Measurements from ENCODE around the gene RXFP1.

GRCh38 chr4:158530381-158530780 is 8.7 kb downstream of the RXFP1 start:
- TF ChIP-seq GABPA (IDR thresholded peaks at IDR 0.05 in 1 of 2, conservative IDR thresholded peaks at IDR 0.05 in 1 of 2) (no peak), JUND (IDR thresholded peaks at IDR 0.05) (no peak)

All from liver (tissue), 2 donors.